ENCODE results near the gene FAM53A.

Gene FAM53A

GRCh38 chr4:1660948-1661677, 23.0 kb downstream of the FAM53A start:
- no peak for DNase-seq (ENCODE audit: low spot score)

GRCh38 chr4:1659104-1660043, 24.7 kb downstream of the FAM53A start:
- no peak for DNase-seq (ENCODE audit: low spot score)

GRCh38 chr4:1658581-1658980, 25.5 kb downstream of the FAM53A start:
- no peak for DNase-seq (ENCODE audit: low spot score)

GRCh38 chr4:1658146-1658545, 26.0 kb downstream of the FAM53A start:
- no peak for DNase-seq (ENCODE audit: low spot score)

GRCh38 chr4:1656986-1657385, 27.1 kb downstream of the FAM53A start:
- DNase-seq (ENCODE audit: low spot score): no peak

GRCh38 chr4:1656132-1656531, 28.0 kb downstream of the FAM53A start:
- DNase-seq (ENCODE audit: low spot score): no peak

GRCh38 chr4:1655676-1656075, 28.4 kb downstream of the FAM53A start:
- DNase-seq (ENCODE audit: low spot score): no peak

GRCh38 chr4:1655081-1655480, 29.0 kb downstream of the FAM53A start:
- no peak for DNase-seq (ENCODE audit: low spot score)

GRCh38 chr4:1654216-1654955, 29.7 kb downstream of the FAM53A start:
- DNase-seq (ENCODE audit: low spot score): no peak

- DNase-seq (ENCODE audit: low spot score): no peak
These were observed 30.3 kb downstream of the FAM53A start for GRCh38 chr4:1653776-1654175.

GRCh38 chr4:1652088-1652487, 32.0 kb downstream of the FAM53A start:
- no peak for DNase-seq (ENCODE audit: low spot score)

- no peak for DNase-seq (ENCODE audit: low spot score)
These were observed 32.5 kb downstream of the FAM53A start for GRCh38 chr4:1651609-1652008.

- DNase-seq (ENCODE audit: low spot score): no peak
These were observed 35.2 kb downstream of the FAM53A start for GRCh38 chr4:1648962-1649361.

- no peak for DNase-seq (ENCODE audit: low spot score)
These were observed 36.7 kb downstream of the FAM53A start for GRCh38 chr4:1647432-1647831.

- no peak for DNase-seq (ENCODE audit: low spot score)
These were observed 37.4 kb downstream of the FAM53A start for GRCh38 chr4:1646690-1647089.

GRCh38 chr4:1644891-1645657, 39.0 kb downstream of the FAM53A start:
- DNase-seq (ENCODE audit: low spot score): no peak

GRCh38 chr4:1643971-1644735, 40.0 kb downstream of the FAM53A start:
- no peak for DNase-seq (ENCODE audit: low spot score)

GRCh38 chr4:1642196-1642951, 41.7 kb downstream of the FAM53A start:
- DNase-seq (ENCODE audit: low spot score): no peak

- DNase-seq (ENCODE audit: low spot score): no peak
These were observed 42.4 kb downstream of the FAM53A start for GRCh38 chr4:1641671-1642070.

All from COLO829 (cell line).